ENCODE measurements around the gene PIGV. TPM values are rescaled to one million over a fixed set of nuclear protein-coding genes. Genes with fewer than 3 reads are reported as not detected.

Gene PIGV
- total and polyA plus RNA-seq, 2 of the 4 experiments (the other 2 are of a cell fraction): 7.2 to 10.6 TPM

GRCh38 chr1:26791626-26792025 is 3.9 kb downstream of the PIGV start:
- Histone ChIP-seq H4K8ac (ENCODE audit: low read depth in 2 of 2, low read length in 2 of 2) (no peak overlapping the region), H2AK5ac (ENCODE audit: low read depth, low read length) (no peak overlapping the region), H3K4me1 (ENCODE audit: control insufficient read depth, insufficient read depth, low read length) (peaks cover 13% of the 10 kb centered on the region), H2AK9ac (replicated peaks; ENCODE audit: low read depth, low read length, poor library complexity) (no peak overlapping the region), H4K20me1 (ENCODE audit: insufficient read depth, low read length) (no peaks in the 10 kb centered on the region), H3K56ac (ENCODE audit: extremely low read depth, insufficient read depth, low read length) (no peak overlapping the region), H3K36me3 (ENCODE audit: control insufficient read depth, insufficient read depth, low read length) (peaks cover 11% of the 10 kb centered on the region), H2BK120ac (ENCODE audit: low read depth, low read length) (no peak overlapping the region), H3K4me3 (ENCODE audit: insufficient read depth, low read depth, low read length) (no peak overlapping the region), H3K18ac (ENCODE audit: low read depth, low read length) (no peak overlapping the region), H3K79me1 (ENCODE audit: low read depth in 1 of 2, low read length in 2 of 2) (peaks cover 10 to 24% of the 10 kb centered on the region in 2 experiments; a peak in 3 of 4 replicates), H3K4me2 (ENCODE audit: low read depth, low read length) (no peak overlapping the region), H3K14ac (replicated peaks; ENCODE audit: low read depth, low read length) (no peak overlapping the region), H4K5ac (ENCODE audit: low read depth, low read length) (no peak overlapping the region), H2BK5ac (ENCODE audit: low read depth, low read length, poor library complexity, severe bottlenecking) (no peak overlapping the region), H3K9ac (ENCODE audit: low read depth, low read length) (no peak overlapping the region), H2AFZ (replicated peaks; ENCODE audit: low read length, poor library complexity) (no peak overlapping the region), H3K27ac (ENCODE audit: insufficient read depth, low read length) (no peak overlapping the region), H2BK15ac (ENCODE audit: low read depth, low read length) (no peak overlapping the region), H3K9me3 (ENCODE audit: control insufficient read depth, insufficient read depth, low read length) (no peaks in the 10 kb centered on the region), H4K91ac (ENCODE audit: insufficient read depth, low read depth, low read length) (no peak overlapping the region), H3K27me3 (ENCODE audit: control insufficient read depth, insufficient read depth, low read length) (no peaks in the 10 kb centered on the region), H3K4ac (ENCODE audit: low read depth, low read length) (no peak overlapping the region), H2BK20ac (ENCODE audit: low read depth, low read length) (no peak overlapping the region), H3K23ac (ENCODE audit: low read depth, low read length) (no peak overlapping the region), H3K9me1 (ENCODE audit: insufficient read depth, low read length) (no peaks in the 10 kb centered on the region)
- ChIA-PET CTCF (no interaction called here), POLR2A (ENCODE audit: unreplicated experiment) (interaction anchor here (0.6 kb wide), 1 partner anchor 11 kb away, joined by 4 read pairs; no protein-coding TSS in a partner anchor)
- in situ Hi-C loops (cut with MboI; ENCODE audit: low sequenced_read_pairs): no loop called here
- ATAC-seq (ENCODE audit: low read depth): no peak
- intact Hi-C loops (cut with micrococcal nuclease): no loop called here
- no peak for DNase-seq
- no TSS peak for BruUV-seq (replicated peaks)
- no CpG with 5 or more reads among the region's 3 CpGs for WGBS, 2 experiments (ENCODE audit: extremely low coverage in 2 of 2, insufficient read length in 1 of 2)
- TF ChIP-seq BHLHE40 (IDR thresholded peaks at IDR 0.05; ENCODE audit: low read depth, low read length) (no peak), MXI1 (IDR thresholded peaks at IDR 0.05; ENCODE audit: borderline replicate concordance, low read depth, low read length) (no peak), RCOR1 (IDR thresholded peaks at IDR 0.05; ENCODE audit: insufficient replicate concordance, low read length) (no peak), POLR2A (IDR thresholded peaks at IDR 0.05; ENCODE audit: low read depth, low read length) (no peak), MAFK (IDR thresholded peaks at IDR 0.05; ENCODE audit: low read depth, low read length) (no peak), CEBPB (IDR thresholded peaks at IDR 0.05; ENCODE audit: low read depth, low read length) (no peak), ELK1 (IDR thresholded peaks at IDR 0.05; ENCODE audit: borderline replicate concordance, low read depth, low read length) (no peak), FOS (IDR thresholded peaks at IDR 0.05; ENCODE audit: low read depth, low read length) (no peak), CHD1 (IDR thresholded peaks at IDR 0.05; ENCODE audit: low read depth, low read length) (no peak), USF2 (IDR thresholded peaks at IDR 0.05; ENCODE audit: low read depth, low read length) (no peak), RFX5 (IDR thresholded peaks at IDR 0.05; ENCODE audit: low read depth, low read length) (no peak), MAZ (IDR thresholded peaks at IDR 0.05; ENCODE audit: borderline replicate concordance, low read depth, low read length) (no peak)
- dilution Hi-C loops (cut with HindIII; ENCODE audit: low sequenced_read_pairs, unreplicated experiment): loop anchor here (25.0 kb wide), 1 partner anchor 204 kb away; no protein-coding TSS in a partner anchor
